ENCODE data around the gene POLRMT. TPM values are rescaled to one million over a fixed set of nuclear protein-coding genes. Genes with fewer than 3 reads are reported as not detected.

The POLRMT gene
- total RNA-seq, 6 donors from 2014 or later: 26.7 to 86.5 (median 50.9) TPM

GRCh38 chr19:610801-611480, 22.4 kb downstream of the POLRMT start:
- Histone ChIP-seq H3K27ac (peak overlapping the region; percentile 74 to 85 (median 78)), H3K4me1 (peaks cover 25 to 39% (median 38%) of the 10 kb centered on the region in 4 donors), H3K36me3 (no peaks in the 10 kb centered on the region), H3K9me3 (no peaks in the 10 kb centered on the region), H3K4me3 (peak overlapping the region in 3 of 4 donors; percentile 29 to 45 (median 33)), H3K27me3 (peaks cover 0 to 3% (median 0%) of the 10 kb centered on the region in 4 donors)
- TF ChIP-seq EP300 (IDR thresholded peaks at IDR 0.05) (no peak), POLR2AphosphoS5 (IDR thresholded peaks at IDR 0.05) (peak; percentile 11 to 22)
- ATAC-seq (ENCODE audit: low FRiP score in 2 of 2): peak; percentile 17 to 41
- WGBS, 2 donors: 39 to 52% methylated on average over 24 to 33 of the region's 36 CpGs
- peak; percentile 23 to 84 for DNase-seq

GRCh38 chr19:610071-610800, 23.1 kb downstream of the POLRMT start:
- WGBS, 2 donors: 50 to 80% methylated on average over 1 to 13 of the region's 38 CpGs
- Histone ChIP-seq H3K4me3 (peak overlapping the region in 3 of 4 donors; percentile 29 to 45 (median 33)), H3K27me3 (no peaks in the 10 kb centered on the region), H3K27ac (peak overlapping the region; percentile 74 to 85 (median 78)), H3K36me3 (no peaks in the 10 kb centered on the region), H3K4me1 (peaks cover 25 to 39% (median 36%) of the 10 kb centered on the region in 4 donors), H3K9me3 (no peaks in the 10 kb centered on the region)
- DNase-seq (peak in 1 of 2 donors; percentile 83), ATAC-seq (ENCODE audit: low FRiP score in 2 of 2) (peak in 1 of 2 donors; percentile 3)
- TF ChIP-seq CTCF (IDR thresholded peaks at IDR 0.05) (no peak), EP300 (IDR thresholded peaks at IDR 0.05) (no peak), POLR2AphosphoS5 (IDR thresholded peaks at IDR 0.05) (no peak), POLR2A (IDR thresholded peaks at IDR 0.05) (no peak)

- peak; percentile 64 to 90 for DNase-seq
These were observed 24.4 kb downstream of the POLRMT start for GRCh38 chr19:609004-609346.

GRCh38 chr19:608155-609003, 25.0 kb downstream of the POLRMT start:
- TF ChIP-seq POLR2AphosphoS5 (IDR thresholded peaks at IDR 0.05) (no peak), POLR2A (IDR thresholded peaks at IDR 0.05) (no peak), CTCF (IDR thresholded peaks at IDR 0.05) (no peak), EP300 (IDR thresholded peaks at IDR 0.05) (no peak)
- H3K27me3 ChIP-seq: no peaks in the 10 kb centered on the region
- H3K27ac ChIP-seq: peak overlapping the region in 1 of 4 donors; percentile 6
- no peaks in the 10 kb centered on the region for H3K36me3 ChIP-seq
- no peaks in the 10 kb centered on the region for H3K9me3 ChIP-seq
- 74 to 78% methylated on average over 21 to 30 of the region's 30 CpGs for WGBS, 2 donors
- DNase-seq (peak in 1 of 2 donors; percentile 70), ATAC-seq (ENCODE audit: low FRiP score in 2 of 2) (peak in 1 of 2 donors; percentile 5)
- peaks cover 25 to 39% (median 36%) of the 10 kb centered on the region in 4 donors for H3K4me1 ChIP-seq
- H3K4me3 ChIP-seq: no peak overlapping the region

More at GRCh38 chr19:609004-609346, 24.4 kb downstream of the POLRMT start:
- H3K27me3 ChIP-seq: no peaks in the 10 kb centered on the region
- H3K9me3 ChIP-seq: no peaks in the 10 kb centered on the region
- 66% methylated on average over 10 of the region's 22 CpGs; no CpG with 5 or more reads in 1 of the 2 donors for WGBS, 2 donors
- peak overlapping the region in 3 of 4 donors; percentile 37 to 83 (median 74) for H3K27ac ChIP-seq
- TF ChIP-seq POLR2AphosphoS5 (IDR thresholded peaks at IDR 0.05) (peak in 1 of 2 donors; percentile 78), EP300 (IDR thresholded peaks at IDR 0.05) (peak in 1 of 4 donors; percentile 34), CTCF (IDR thresholded peaks at IDR 0.05) (no peak), POLR2A (IDR thresholded peaks at IDR 0.05) (no peak)
- peaks cover 25 to 39% (median 36%) of the 10 kb centered on the region in 4 donors for H3K4me1 ChIP-seq
- peak; percentile 16 to 63 for ATAC-seq (ENCODE audit: low FRiP score in 2 of 2)
- H3K4me3 ChIP-seq: no peak overlapping the region
- no peaks in the 10 kb centered on the region for H3K36me3 ChIP-seq
